Activated CD4-positive, alpha-beta T cell treated with anti-CD3 and anti-CD28 coated beads, Interleukin-2, Interleukin-6, amounts not matched to agents 100 ng/mL and 50 ng/mL, durations not matched to agents 16 hours and 8 hours (primary cell): Measurements from ENCODE around the gene R3HDM4.

Experiments
- DNase-seq: peaks from one replicate; pipeline ENCODE4 v3.0.0-alpha.2; 2020

The R3HDM4 gene

GRCh38 chr19:872266-872951, 40.6 kb downstream of the R3HDM4 start:
- peak; percentile 88 for DNase-seq

- no peak for DNase-seq
Measured at GRCh38 chr19:871446-872265, 41.4 kb downstream of the R3HDM4 start.

GRCh38 chr19:870963-871401, 42.0 kb downstream of the R3HDM4 start:
- DNase-seq: no peak

GRCh38 chr19:870314-870713, 42.7 kb downstream of the R3HDM4 start:
- no peak for DNase-seq

GRCh38 chr19:869245-870177, 43.5 kb downstream of the R3HDM4 start:
- DNase-seq: no peak

- no peak for DNase-seq
Measured at GRCh38 chr19:868458-869244, 44.4 kb downstream of the R3HDM4 start.

- no peak for DNase-seq
Measured at GRCh38 chr19:867855-868457, 45.1 kb downstream of the R3HDM4 start.

- DNase-seq: no peak
Measured at GRCh38 chr19:867301-867793, 45.7 kb downstream of the R3HDM4 start.

- no peak for DNase-seq
Measured at GRCh38 chr19:866769-867300, 46.2 kb downstream of the R3HDM4 start.

GRCh38 chr19:863315-863620, 49.8 kb downstream of the R3HDM4 start:
- DNase-seq: no peak

- peak; percentile 76 for DNase-seq
Measured at GRCh38 chr19:862581-863314, 50.3 kb downstream of the R3HDM4 start.

- DNase-seq: peak; percentile 76
Measured at GRCh38 chr19:861756-862580, 51.1 kb downstream of the R3HDM4 start.

GRCh38 chr19:861141-861755, 51.8 kb downstream of the R3HDM4 start:
- DNase-seq: no peak

- no peak for DNase-seq
Measured at GRCh38 chr19:858868-859843, 53.9 kb downstream of the R3HDM4 start, which contains the start of gene CFD. TSS of gene CFD (plus strand) at chr19:859664. CDS start at chr19:859690, 26 bp downstream.

- no peak for DNase-seq
Measured at GRCh38 chr19:858284-858683, 54.7 kb downstream of the R3HDM4 start.

GRCh38 chr19:855566-856120, 57.4 kb downstream of the R3HDM4 start:
- DNase-seq: no peak

GRCh38 chr19:855142-855541, 57.9 kb downstream of the R3HDM4 start:
- DNase-seq: no peak

GRCh38 chr19:854549-854948, 58.5 kb downstream of the R3HDM4 start:
- no peak for DNase-seq
